Measurements from ENCODE around the gene ILDR1.
"Not testable (repeated sequence)": the region's sequence is repeated elsewhere in the genome, so short reads cannot be mapped to it uniquely, and the experiment has no call there.

DNA sequence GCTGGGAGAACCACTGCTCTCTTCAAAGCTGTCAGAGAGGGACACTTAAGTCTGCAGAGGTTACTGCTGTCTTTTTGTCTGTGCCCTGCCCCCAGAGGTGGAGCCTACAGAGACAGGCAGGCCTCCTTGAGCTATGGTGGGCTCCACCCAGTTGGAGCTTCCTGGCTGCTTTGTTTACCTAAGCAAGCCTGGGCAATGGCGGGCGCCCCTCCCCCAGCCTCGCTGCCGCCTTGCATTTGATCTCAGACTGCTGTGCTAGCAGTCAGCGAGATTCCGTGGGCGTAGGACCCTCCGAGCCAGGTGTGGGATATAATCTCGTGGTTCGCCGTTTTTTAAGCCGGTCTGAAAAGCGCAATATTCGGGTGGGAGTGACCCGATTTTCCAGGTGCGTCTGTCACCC lies 25.2 kb upstream of the ILDR1 start:
- not testable (repeated sequence) for TF ChIP-seq CTCF, POLR2A (IDR thresholded peaks at IDR 0.05)

Measured in adrenal gland (tissue), 5 donors.